ENCODE results near the gene PAX6. TPM values are rescaled to one million over a fixed set of nuclear protein-coding genes. Genes with fewer than 3 reads are reported as not detected.

Gene PAX6
- total RNA-seq, 1 experiment from 2014 or later = 14.6 TPM

GRCh38 chr11:31828217-31828616, 17.1 kb upstream of the PAX6 start:
- CTCF ChIA-PET = no interaction called here
- no peak for DNase-seq
- H3K79me2 ChIP-seq (ENCODE audit: low read length) = no peaks in the 10 kb centered on the region

GRCh38 chr11:31827455-31828206, 16.5 kb upstream of the PAX6 start:
- CTCF ChIA-PET = no interaction called here
- no peaks in the 10 kb centered on the region for H3K27me3 ChIP-seq (ENCODE audit: low read length)
- H3K9ac ChIP-seq (ENCODE audit: low read length) = no peak overlapping the region
- POLR2A ChIA-PET (ENCODE audit: unreplicated experiment) = no interaction called here
- no peaks in the 10 kb centered on the region for H3F3A ChIP-seq (ENCODE audit: low read length, unreplicated experiment)
- H3K27ac ChIP-seq (ENCODE audit: low read length) = no peak overlapping the region
- H3K9me2 ChIP-seq (replicated peaks; ENCODE audit: low read length) = no peaks in the 10 kb centered on the region
- H3K4me1 ChIP-seq (ENCODE audit: insufficient read depth, low read length) = no peaks in the 10 kb centered on the region
- H3K79me2 ChIP-seq (ENCODE audit: low read length) = no peaks in the 10 kb centered on the region
- H4K20me1 ChIP-seq (ENCODE audit: low read length) = no peaks in the 10 kb centered on the region
- BruUV-seq (replicated peaks) = no TSS peak
- DNase-seq (no peak), ATAC-seq (no peak)
- intact Hi-C loops (cut with micrococcal nuclease) = no loop called here
- H3K36me3 ChIP-seq (ENCODE audit: low read depth, low read length) = no peaks in the 10 kb centered on the region
- no peak overlapping the region for H3K4me3 ChIP-seq (ENCODE audit: low read length)
- H3K4me2 ChIP-seq (ENCODE audit: low read length) = no peak overlapping the region
- no peaks in the 10 kb centered on the region for H3K9me3 ChIP-seq (ENCODE audit: low read length)
- H2AFZ ChIP-seq (ENCODE audit: low read length) = no peak overlapping the region
- TF ChIP-seq CTCF (conservative IDR thresholded peaks at IDR 0.05; ENCODE audit: low read depth, low read length) (no peak), EZH2 (IDR thresholded peaks at IDR 0.05; ENCODE audit: low read length, unreplicated experiment) (no peak), EZH2phosphoT487 (IDR thresholded peaks at IDR 0.05; ENCODE audit: borderline replicate concordance, low read length) (no peak)

More at GRCh38 chr11:31828217-31828616, 17.1 kb upstream of the PAX6 start:
- Histone ChIP-seq H3F3A (ENCODE audit: low read length, unreplicated experiment) (no peaks in the 10 kb centered on the region), H3K9ac (ENCODE audit: low read length) (no peak overlapping the region), H3K4me3 (ENCODE audit: low read length) (no peak overlapping the region), H3K9me3 (ENCODE audit: low read length) (no peaks in the 10 kb centered on the region), H2AFZ (ENCODE audit: low read length) (no peak overlapping the region), H3K36me3 (ENCODE audit: low read depth, low read length) (no peaks in the 10 kb centered on the region), H3K4me2 (ENCODE audit: low read length) (no peak overlapping the region), H3K4me1 (ENCODE audit: insufficient read depth, low read length) (no peaks in the 10 kb centered on the region), H3K27me3 (ENCODE audit: low read length) (no peaks in the 10 kb centered on the region), H3K9me2 (replicated peaks; ENCODE audit: low read length) (no peaks in the 10 kb centered on the region), H3K27ac (ENCODE audit: low read length) (no peak overlapping the region), H4K20me1 (ENCODE audit: low read length) (no peaks in the 10 kb centered on the region)
- no peak for ATAC-seq
- intact Hi-C loops (cut with micrococcal nuclease) = no loop called here
- no peak for TF ChIP-seq EZH2 (IDR thresholded peaks at IDR 0.05; ENCODE audit: low read length, unreplicated experiment)
- no peak for TF ChIP-seq CTCF (conservative IDR thresholded peaks at IDR 0.05; ENCODE audit: low read depth, low read length)
- TF ChIP-seq EZH2phosphoT487 (IDR thresholded peaks at IDR 0.05; ENCODE audit: borderline replicate concordance, low read length) = no peak
- no TSS peak for BruUV-seq (replicated peaks)
- POLR2A ChIA-PET (ENCODE audit: unreplicated experiment) = no interaction called here
